ENCODE measurements around the gene NTRK3. TPM values are rescaled to one million over a fixed set of nuclear protein-coding genes. Genes with fewer than 3 reads are reported as not detected.

The NTRK3 gene
- total RNA-seq, 6 experiments from 2014 or later: 0.02 TPM; not detected in 5

DNA sequence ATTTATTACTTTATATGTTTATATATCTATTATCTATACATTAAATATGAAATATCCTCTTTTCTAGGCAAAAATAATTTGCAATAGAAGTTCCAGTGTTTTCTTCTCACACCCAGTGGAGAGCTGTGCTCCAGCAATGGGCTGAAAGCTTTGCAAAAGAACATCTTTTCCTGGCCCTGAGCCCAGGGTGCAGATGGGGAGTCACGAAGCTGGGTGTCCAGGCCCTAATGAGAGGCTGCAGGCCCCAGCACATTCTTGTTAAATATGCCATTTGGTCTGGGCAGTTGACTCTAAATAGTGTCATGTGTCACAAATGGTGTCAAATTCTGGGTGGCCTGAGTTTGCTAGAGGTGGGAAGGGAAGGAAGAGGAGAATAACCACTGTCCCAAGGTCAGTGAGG, 5.7 kb downstream of the NTRK3 start:
- Mint-ChIP-seq H3K27me3 (ENCODE audit: insufficient read depth) (peaks cover 27% of the 10 kb centered on the region), H3K36me3 (ENCODE audit: low read depth) (no peaks in the 10 kb centered on the region), H3K4me3 (no peak overlapping the region), H3K4me1 (ENCODE audit: low read depth) (peaks cover 8% of the 10 kb centered on the region), H3K9me3 (no peaks in the 10 kb centered on the region), H3K27ac (no peak overlapping the region)
- TF ChIP-seq, protein P1, sequence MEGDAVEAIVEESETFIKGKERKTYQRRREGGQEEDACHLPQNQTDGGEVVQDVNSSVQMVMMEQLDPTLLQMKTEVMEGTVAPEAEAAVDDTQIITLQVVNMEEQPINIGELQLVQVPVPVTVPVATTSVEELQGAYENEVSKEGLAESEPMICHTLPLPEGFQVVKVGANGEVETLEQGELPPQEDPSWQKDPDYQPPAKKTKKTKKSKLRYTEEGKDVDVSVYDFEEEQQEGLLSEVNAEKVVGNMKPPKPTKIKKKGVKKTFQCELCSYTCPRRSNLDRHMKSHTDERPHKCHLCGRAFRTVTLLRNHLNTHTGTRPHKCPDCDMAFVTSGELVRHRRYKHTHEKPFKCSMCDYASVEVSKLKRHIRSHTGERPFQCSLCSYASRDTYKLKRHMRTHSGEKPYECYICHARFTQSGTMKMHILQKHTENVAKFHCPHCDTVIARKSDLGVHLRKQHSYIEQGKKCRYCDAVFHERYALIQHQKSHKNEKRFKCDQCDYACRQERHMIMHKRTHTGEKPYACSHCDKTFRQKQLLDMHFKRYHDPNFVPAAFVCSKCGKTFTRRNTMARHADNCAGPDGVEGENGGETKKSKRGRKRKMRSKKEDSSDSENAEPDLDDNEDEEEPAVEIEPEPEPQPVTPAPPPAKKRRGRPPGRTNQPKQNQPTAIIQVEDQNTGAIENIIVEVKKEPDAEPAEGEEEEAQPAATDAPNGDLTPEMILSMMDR (IDR thresholded peaks at IDR 0.05): no peak
- no peak for DNase-seq

DNA sequence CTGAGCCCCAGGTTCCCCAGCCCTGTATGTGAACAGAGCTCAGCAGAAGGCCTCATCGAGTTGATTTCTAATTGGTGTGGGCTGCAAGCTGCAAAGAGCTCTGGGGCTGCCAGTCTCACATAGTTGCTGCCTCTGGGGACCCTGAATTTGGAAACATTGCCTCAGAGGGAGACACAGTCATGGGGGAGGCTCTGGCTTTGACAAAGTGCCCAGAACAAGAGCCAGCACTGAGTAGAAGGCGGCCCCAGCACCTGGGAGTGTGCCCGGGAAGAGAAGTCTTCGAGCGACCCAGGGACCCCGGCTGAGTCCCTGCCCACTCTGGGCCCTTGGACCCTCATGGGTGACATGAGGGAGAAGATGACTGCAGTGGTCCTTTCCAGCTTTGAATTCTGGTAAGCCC, 7.3 kb downstream of the NTRK3 start:
- H3K4me1 Mint-ChIP-seq (ENCODE audit: low read depth): peaks cover 8% of the 10 kb centered on the region
- no peaks in the 10 kb centered on the region for H3K36me3 Mint-ChIP-seq (ENCODE audit: low read depth)
- DNase-seq: no peak
- no peaks in the 10 kb centered on the region for H3K9me3 Mint-ChIP-seq
- H3K27me3 Mint-ChIP-seq (ENCODE audit: insufficient read depth): peaks cover 14% of the 10 kb centered on the region
- H3K4me3 Mint-ChIP-seq: no peak overlapping the region
- TF ChIP-seq, protein P1 (IDR thresholded peaks at IDR 0.05): no peak
- H3K27ac Mint-ChIP-seq: no peak overlapping the region

DNA sequence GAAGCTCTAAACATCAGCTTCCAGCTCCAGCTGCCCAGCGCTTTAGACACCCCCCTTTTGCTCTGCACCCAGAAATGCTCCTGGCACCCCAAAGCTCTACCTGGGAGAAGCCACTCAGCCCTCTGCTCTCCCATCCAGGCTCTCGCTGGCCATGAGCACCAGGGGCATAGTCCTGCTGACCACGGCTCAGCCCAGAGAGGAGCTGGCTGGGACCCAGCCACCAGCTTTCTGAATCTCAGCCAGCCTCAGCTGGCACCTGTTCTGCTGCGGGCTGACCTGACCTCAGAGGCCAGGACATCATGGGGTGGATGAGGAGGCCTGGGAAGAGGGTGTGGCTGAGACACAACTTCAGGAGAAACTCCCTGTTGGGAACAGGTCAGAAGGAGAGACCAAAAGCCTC, 8.6 kb downstream of the NTRK3 start:
- Mint-ChIP-seq H3K27ac (no peak overlapping the region), H3K27me3 (ENCODE audit: insufficient read depth) (peaks cover 11% of the 10 kb centered on the region), H3K36me3 (ENCODE audit: low read depth) (no peaks in the 10 kb centered on the region), H3K4me1 (ENCODE audit: low read depth) (peaks cover 8% of the 10 kb centered on the region), H3K4me3 (no peak overlapping the region), H3K9me3 (no peaks in the 10 kb centered on the region)
- TF ChIP-seq, protein P1 (IDR thresholded peaks at IDR 0.05): no peak
- DNase-seq: no peak

DNA sequence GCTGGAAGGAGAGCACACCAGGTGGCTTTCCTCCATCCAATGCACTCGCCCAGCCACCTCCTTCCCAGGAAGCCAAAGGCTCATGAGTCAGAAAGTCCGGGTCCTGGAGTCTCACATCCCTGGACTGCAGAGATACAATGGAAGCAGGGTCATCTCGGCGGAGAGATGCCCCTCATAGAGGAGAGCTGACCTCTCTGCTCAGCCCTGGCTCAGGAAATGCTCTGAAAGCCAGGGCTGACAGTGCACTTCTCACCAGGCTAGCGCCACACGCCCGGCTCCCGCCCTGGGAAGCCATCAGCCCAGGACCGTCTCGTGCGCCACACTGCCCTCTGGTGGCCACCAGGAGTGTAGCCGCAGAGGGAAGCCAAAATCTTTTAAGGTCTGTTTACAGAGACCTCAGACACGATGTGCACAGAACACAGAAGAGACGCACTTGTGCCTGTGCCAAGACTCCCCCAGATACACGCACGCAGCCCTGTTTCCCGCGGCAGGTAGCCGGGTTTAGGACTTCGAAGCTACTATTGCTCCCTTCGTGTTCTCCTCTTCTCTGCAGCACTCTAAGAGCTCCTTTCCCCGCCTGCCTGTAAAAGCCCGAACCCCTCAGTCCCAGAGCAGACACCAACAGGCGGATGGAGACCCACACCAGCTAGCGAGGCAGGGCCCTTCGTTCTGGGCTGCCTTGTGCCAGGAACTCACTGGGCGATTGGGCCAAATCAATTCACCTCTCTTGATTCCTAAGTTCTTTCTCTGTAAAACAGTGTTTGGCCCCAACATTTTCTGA, 9.7 kb downstream of the NTRK3 start:
- no peaks in the 10 kb centered on the region for H3K36me3 Mint-ChIP-seq (ENCODE audit: low read depth)
- H3K4me3 Mint-ChIP-seq: peak overlapping the region; percentile 51; the same call in 1 of the 2 replicates
- peaks cover 11% of the 10 kb centered on the region for H3K27me3 Mint-ChIP-seq (ENCODE audit: insufficient read depth)

DNA sequence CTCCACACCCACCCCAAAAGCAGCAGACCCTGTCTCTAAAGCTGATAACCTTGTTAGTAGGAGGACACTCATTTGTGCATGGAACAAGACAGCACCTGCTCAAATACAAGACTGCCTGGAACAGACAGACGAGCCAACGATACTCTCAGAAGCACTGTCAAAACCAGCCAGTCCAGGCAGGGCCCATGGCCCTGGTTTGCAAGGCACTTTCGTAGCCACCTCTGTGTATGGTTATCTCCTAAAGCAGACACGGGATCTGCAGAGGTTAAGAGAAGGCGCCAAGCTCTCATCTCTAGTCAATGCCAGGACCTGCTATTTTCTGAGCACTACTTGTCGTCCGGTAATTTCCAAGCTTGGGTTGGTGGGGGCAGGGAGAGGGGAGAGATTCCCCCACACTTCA, 10.5 kb downstream of the NTRK3 start:
- peaks cover 11% of the 10 kb centered on the region for H3K27me3 Mint-ChIP-seq (ENCODE audit: insufficient read depth)
- no peak overlapping the region for H3K4me3 Mint-ChIP-seq
- H3K36me3 Mint-ChIP-seq (ENCODE audit: low read depth): no peaks in the 10 kb centered on the region
- TF ChIP-seq, protein P1 (IDR thresholded peaks at IDR 0.05): no peak
- H3K4me1 Mint-ChIP-seq (ENCODE audit: low read depth): peaks cover 8% of the 10 kb centered on the region
- DNase-seq: no peak
- H3K27ac Mint-ChIP-seq: no peak overlapping the region
- no peaks in the 10 kb centered on the region for H3K9me3 Mint-ChIP-seq

More for the DNA sequence above, 9.7 kb downstream of the NTRK3 start:
- Mint-ChIP-seq H3K4me1 (ENCODE audit: low read depth) (peaks cover 8% of the 10 kb centered on the region), H3K27ac (no peak overlapping the region), H3K9me3 (no peaks in the 10 kb centered on the region)
- DNase-seq: peak; percentile 48
- TF ChIP-seq, protein P1 (IDR thresholded peaks at IDR 0.05): peak; percentile 98

Data from HFFc6 (cell line).